Left ventricle myocardium inferior (tissue), 1 donor: Measurements from ENCODE around the gene PLSCR2. TPM values are rescaled to one million over a fixed set of nuclear protein-coding genes. Genes with fewer than 3 reads are reported as not detected.
A peak's percentile ranks its signal among the peaks of the same experiment; 100 is the strongest.

Experiments used
- DNase-seq: peaks from one replicate; pipeline ENCODE4 v3.0.0-alpha.2; 2020
- H3K27ac ChIP-seq: fragments of 200-600 bp; replicated peaks from 2 replicates; pipeline ENCODE4 v1.8.0; 2021
- H3K27me3 ChIP-seq: fragments of 200-600 bp; 2 replicates; pipeline ENCODE4 v1.8.0; 2021; ENCODE audit warnings: low read depth
- H3K36me3 ChIP-seq: fragments of 200-600 bp; 2 replicates; pipeline ENCODE4 v1.8.0; 2021
- H3K4me1 ChIP-seq: fragments of 200-600 bp; 2 replicates; pipeline ENCODE4 v1.8.0; 2021
- H3K4me3 ChIP-seq: fragments of 200-600 bp; 2 replicates; pipeline ENCODE4 v1.8.0; 2021; ENCODE audit warnings: mild to moderate bottlenecking, moderate library complexity
- H3K9me3 ChIP-seq: fragments of 200-600 bp; replicated peaks from 2 replicates; pipeline ENCODE4 v1.8.0; 2021
- intact Hi-C: fragments of 100-400 bp; cut with micrococcal nuclease; formaldehyde crosslinking; loops from one replicate; pipeline ENCODE4 v1.11.0; 2022
- total RNA-seq: library from RNA; stranded (reverse); fragmentation: NEBNext Ultra II Directional; extraction: Animal tissue kit (Norgen Biotek cat#: 25700); gene quantifications from one replicate; pipeline ENCODE4 v1.2.1, GENCODE V29; 2021
- TF ChIP-seq, protein P1 (sequence below): fragments of 200-600 bp; IDR thresholded peaks from 2 replicates; pipeline ENCODE4 v1.8.0; 2021; ENCODE audit warnings: antibody characterized with exemption, mild to moderate bottlenecking, borderline replicate concordance
- donor health status: DM: no; HTN: yes; CAD: no; lungs with severe emphysema.

Gene PLSCR2
- total RNA-seq, 1 donor from 2014 or later: not detected

DNA sequence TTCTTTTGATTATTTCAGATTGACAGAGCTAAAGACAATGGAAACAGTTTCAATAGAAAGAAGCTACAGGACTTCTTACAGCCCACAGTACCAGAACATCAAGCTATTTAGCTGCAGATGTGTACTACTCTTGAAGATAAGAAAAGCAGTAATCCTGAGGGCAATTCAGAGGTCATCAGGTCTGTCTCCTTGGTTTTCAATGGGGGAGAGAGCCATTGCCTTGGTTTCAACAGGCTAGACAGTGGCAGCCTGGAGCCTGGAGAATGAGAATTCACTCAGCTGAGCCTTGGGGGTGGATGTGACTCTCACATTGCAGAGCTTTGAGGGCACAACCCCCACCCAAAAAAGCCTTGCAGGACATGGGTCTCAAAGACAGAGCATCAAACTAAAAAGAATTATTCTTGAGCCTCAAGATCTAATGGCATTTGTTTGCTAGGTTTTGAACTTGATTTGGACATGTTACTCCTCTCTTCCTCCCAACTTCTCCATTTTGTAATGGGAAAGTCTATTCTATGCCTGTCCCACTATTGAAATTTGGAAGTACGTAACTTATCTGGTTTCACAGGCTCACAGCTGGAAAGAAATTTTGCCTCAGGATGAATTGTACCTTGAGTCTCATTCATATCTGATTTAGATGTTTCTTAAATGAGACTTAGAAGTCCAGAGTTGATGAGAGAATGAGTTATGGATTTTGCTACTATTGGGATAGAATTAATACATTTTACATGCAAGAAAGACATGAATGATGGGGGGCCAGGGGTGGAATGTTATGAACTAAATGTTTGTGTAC is 38.2 kb upstream of the PLSCR2 start:
- H3K4me3 ChIP-seq: no peak overlapping the region
- no peak for DNase-seq
- intact Hi-C loops: no loop called here
- H3K9me3 ChIP-seq: no peaks in the 10 kb centered on the region
- no peaks in the 10 kb centered on the region for H3K36me3 ChIP-seq
- TF ChIP-seq, protein P1, sequence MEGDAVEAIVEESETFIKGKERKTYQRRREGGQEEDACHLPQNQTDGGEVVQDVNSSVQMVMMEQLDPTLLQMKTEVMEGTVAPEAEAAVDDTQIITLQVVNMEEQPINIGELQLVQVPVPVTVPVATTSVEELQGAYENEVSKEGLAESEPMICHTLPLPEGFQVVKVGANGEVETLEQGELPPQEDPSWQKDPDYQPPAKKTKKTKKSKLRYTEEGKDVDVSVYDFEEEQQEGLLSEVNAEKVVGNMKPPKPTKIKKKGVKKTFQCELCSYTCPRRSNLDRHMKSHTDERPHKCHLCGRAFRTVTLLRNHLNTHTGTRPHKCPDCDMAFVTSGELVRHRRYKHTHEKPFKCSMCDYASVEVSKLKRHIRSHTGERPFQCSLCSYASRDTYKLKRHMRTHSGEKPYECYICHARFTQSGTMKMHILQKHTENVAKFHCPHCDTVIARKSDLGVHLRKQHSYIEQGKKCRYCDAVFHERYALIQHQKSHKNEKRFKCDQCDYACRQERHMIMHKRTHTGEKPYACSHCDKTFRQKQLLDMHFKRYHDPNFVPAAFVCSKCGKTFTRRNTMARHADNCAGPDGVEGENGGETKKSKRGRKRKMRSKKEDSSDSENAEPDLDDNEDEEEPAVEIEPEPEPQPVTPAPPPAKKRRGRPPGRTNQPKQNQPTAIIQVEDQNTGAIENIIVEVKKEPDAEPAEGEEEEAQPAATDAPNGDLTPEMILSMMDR: no peak
- no peaks in the 10 kb centered on the region for H3K27me3 ChIP-seq
- H3K27ac ChIP-seq: peak overlapping the region; percentile 77
- H3K4me1 ChIP-seq: peaks cover 31% of the 10 kb centered on the region

DNA sequence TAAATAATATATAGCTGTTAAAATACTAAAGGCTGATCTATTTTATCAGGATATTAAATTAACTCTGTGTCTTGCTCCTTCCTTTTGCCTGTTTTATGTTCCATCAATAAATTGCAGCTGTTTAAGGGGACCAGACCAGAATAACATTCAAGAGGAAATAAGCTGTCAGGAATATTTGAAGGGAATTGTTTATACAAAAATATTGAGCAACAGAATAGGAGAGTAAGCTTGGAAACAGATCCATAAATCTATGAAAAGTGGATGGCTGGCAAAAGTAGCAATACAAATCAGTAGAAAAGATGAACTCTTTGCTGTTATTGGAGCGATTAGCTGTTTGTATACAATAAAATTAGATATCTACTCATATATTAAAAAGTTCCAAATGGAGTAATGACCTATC is 36.2 kb upstream of the PLSCR2 start:
- no peak for DNase-seq
- intact Hi-C loops: no loop called here
- Histone ChIP-seq H3K27ac (peak overlapping the region; percentile 39), H3K4me1 (peaks cover 31% of the 10 kb centered on the region), H3K4me3 (no peak overlapping the region), H3K36me3 (no peaks in the 10 kb centered on the region), H3K9me3 (no peaks in the 10 kb centered on the region), H3K27me3 (no peaks in the 10 kb centered on the region)
- TF ChIP-seq, protein P1: no peak

DNA sequence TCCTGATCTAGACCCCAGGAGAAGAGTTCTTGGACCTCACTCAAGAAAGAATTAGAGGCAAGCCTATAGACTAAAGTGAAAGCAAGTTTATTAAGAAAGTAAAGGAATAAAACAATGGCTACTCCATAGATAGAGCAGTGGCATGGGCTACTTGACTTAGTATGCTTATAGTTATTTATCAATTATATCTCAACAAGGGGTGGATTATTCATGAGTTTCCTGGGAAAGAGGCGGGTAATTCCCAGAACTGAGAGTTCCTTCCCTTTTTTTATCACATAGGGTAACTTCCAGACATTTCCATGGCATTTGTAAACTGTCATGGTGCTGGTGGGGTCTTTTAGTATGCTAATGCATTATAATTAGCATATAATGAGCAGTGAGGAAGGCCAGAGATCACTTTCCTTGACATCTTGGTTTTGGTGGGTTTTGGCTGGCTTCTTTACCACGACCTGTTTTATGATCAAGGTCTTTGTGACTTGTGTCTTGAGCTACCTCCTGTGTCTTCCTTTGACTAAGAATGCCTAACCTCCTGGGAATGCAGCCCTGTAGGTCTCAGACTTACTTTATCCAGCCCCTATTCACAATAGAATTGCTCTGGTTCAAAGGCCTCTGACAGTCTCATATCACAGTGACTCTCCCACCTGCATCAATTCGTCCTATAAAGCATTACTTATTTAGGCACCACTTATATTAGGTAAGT is 35.3 kb upstream of the PLSCR2 start:
- Histone ChIP-seq H3K9me3 (no peaks in the 10 kb centered on the region), H3K27ac (peak overlapping the region; percentile 39), H3K4me3 (no peak overlapping the region), H3K36me3 (no peaks in the 10 kb centered on the region), H3K4me1 (peaks cover 31% of the 10 kb centered on the region), H3K27me3 (no peaks in the 10 kb centered on the region)
- intact Hi-C loops: no loop called here
- no peak for DNase-seq
- TF ChIP-seq, protein P1: no peak

DNA sequence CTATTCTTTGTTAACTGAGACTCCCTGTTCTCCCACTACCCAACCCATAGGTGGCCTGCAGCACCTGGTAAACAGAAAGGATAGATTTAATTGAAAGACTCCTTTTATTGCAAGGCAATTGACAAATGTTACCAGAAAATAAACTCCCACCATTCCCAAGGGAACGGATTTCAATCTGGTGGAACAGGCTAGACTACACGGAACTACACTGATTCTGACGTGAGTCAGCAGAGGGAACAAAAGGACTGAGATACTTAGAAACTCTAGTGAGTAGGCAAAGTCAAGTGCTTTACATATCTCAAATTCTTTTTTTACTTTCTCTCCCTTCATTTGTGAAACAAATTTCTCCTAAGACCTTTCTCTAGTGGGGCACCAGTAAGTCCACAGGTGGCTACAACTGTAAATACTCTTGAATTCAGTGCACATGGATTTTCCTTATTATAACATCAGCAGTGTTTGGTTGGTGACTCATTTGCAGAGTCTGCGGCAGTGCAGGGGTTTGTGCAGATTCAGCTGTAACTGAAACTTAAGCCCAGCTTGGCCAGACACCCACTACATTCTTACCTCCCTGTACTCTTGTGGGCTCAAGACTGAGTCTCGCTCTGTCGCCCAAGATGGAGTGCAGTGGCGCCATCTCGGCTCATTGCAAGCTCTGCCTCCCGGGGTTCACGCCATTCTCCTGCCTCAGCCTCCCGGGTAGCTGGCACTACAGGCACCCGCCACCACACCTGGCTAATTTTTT is 34.3 kb upstream of the PLSCR2 start:
- Histone ChIP-seq H3K36me3 (no peaks in the 10 kb centered on the region), H3K27me3 (no peaks in the 10 kb centered on the region), H3K9me3 (no peaks in the 10 kb centered on the region), H3K27ac (no peak overlapping the region), H3K4me1 (peaks cover 31% of the 10 kb centered on the region), H3K4me3 (no peak overlapping the region)
- intact Hi-C loops: no loop called here
- TF ChIP-seq, protein P1: no peak
- DNase-seq: no peak

DNA sequence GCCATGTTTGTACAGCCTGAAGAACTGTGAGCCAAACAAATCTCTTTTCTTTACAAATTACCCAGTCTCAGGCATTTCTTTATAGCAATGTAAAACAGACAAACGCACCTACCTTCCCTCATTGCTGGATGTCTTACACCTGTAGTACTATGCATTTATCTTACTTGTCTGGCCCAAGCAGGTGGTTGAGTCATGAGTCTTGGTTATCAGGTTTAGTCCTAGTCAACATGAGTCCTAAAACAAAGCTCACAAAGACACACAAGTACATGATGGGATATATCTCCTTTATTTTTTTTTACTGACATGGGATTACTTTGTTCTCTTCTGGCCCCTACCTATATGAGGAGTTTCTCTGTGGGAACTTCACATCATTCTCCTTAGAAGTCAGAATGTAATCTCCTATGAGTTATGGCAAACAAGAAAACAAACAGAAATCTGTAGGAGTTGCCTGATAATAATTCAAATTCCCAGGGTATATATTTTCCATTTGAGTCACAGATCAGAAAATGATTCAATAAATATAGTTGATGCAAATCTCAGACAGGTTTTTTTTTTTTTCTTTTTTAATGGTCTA is 33.6 kb upstream of the PLSCR2 start:
- H3K27me3 ChIP-seq: no peaks in the 10 kb centered on the region
- no peak overlapping the region for H3K27ac ChIP-seq
- no peaks in the 10 kb centered on the region for H3K36me3 ChIP-seq
- TF ChIP-seq, protein P1: no peak
- intact Hi-C loops: no loop called here
- no peak overlapping the region for H3K4me3 ChIP-seq
- DNase-seq: no peak
- H3K9me3 ChIP-seq: no peaks in the 10 kb centered on the region
- H3K4me1 ChIP-seq: peaks cover 31% of the 10 kb centered on the region
